Left lung (tissue), 10 donors: ENCODE results near the gene ENTPD6. TPM values are rescaled to one million over a fixed set of nuclear protein-coding genes. Genes with fewer than 3 reads are reported as not detected.

Experiments used
- ATAC-seq: fragments of 200-7000 bp; cut with Tn5 transposase; one replicate; pipeline ENCODE4 v1.9.1; 2020; ENCODE audit warnings: moderate library complexity
- DNase-seq, 4 donors: peaks; one replicate each; pipeline ENCODE4 v3.0.0-alpha.2; 2013 to 2020
- H3K27ac ChIP-seq, 2 donors: fragments of 200-600 bp; sonication (generic) in 1 of 2; one replicate each; pipeline versions ENCODE4 v1.5.0 to v1.8.0; 2020 to 2021
- H3K27me3 ChIP-seq, 2 donors: fragments of 200-600 bp; sonication (generic) in 1 of 2; one replicate each; pipeline versions ENCODE4 v1.5.0 to v1.8.0; 2020 to 2021
- H3K36me3 ChIP-seq, 2 donors: fragments of 200-600 bp; sonication (generic) in 1 of 2; one replicate each; pipeline versions ENCODE4 v1.5.0 to v1.8.0; 2020 to 2021
- H3K4me1 ChIP-seq, 2 donors: fragments of 200-600 bp; one replicate each; pipeline ENCODE4 v1.8.0; 2021
- H3K4me3 ChIP-seq, 2 donors: fragments of 200-600 bp; sonication (generic) in 1 of 2; one replicate each; pipeline versions ENCODE4 v1.5.0 to v1.8.0; 2020 to 2021; ENCODE audit warnings: mild to moderate bottlenecking in 1 of 2
- H3K9me3 ChIP-seq, 2 donors: fragments of 200-600 bp; sonication (generic) in 1 of 2; one replicate each; pipeline versions ENCODE4 v1.5.0 to v1.8.0; 2020 to 2021
- CTCF ChIP-seq, 2 donors: fragments of 200-600 bp; sonication (generic) in 1 of 2; IDR thresholded peaks; one replicate each; pipeline versions ENCODE4 v1.5.0 to v1.8.0; 2021; ENCODE audit warnings: antibody characterized with exemption in 2 of 2
- intact Hi-C, 2 donors: fragments of 100-400 bp; cut with DNase I; formaldehyde crosslinking; loops; one replicate each; pipeline versions ENCODE4 v1.11.2 to v1.14.2; 2022
- polyA plus RNA-seq, 6 donors: library from polyadenylated mRNA; unstranded; fragments of 120-200 nt; gene quantifications; one replicate each; pipeline ENCODE4 v1.2.1, GENCODE V29; 2013; ENCODE audit not compliant: insufficient read length in 6 of 6
- total RNA-seq, 2 donors: library from RNA; stranded (reverse); fragmentation: NEBNext Ultra II Directional; extraction: Animal tissue kit (Norgen Biotek cat#: 25700); gene quantifications; one replicate each; pipeline ENCODE4 v1.2.1, GENCODE V29; 2021
- donor health status: DM: no; HTN: yes; CAD: no.
- donor health status: DM: no; HTN: no; CAD: no.

ENTPD6 gene
- total and polyA plus RNA-seq, 8 donors = 40.2 to 76.3 (median 47.8) TPM

- intact Hi-C loops = no loop called here
These were observed 59.1 kb downstream of the ENTPD6 start for GRCh38 chr20:25254571-25254970.

DNA sequence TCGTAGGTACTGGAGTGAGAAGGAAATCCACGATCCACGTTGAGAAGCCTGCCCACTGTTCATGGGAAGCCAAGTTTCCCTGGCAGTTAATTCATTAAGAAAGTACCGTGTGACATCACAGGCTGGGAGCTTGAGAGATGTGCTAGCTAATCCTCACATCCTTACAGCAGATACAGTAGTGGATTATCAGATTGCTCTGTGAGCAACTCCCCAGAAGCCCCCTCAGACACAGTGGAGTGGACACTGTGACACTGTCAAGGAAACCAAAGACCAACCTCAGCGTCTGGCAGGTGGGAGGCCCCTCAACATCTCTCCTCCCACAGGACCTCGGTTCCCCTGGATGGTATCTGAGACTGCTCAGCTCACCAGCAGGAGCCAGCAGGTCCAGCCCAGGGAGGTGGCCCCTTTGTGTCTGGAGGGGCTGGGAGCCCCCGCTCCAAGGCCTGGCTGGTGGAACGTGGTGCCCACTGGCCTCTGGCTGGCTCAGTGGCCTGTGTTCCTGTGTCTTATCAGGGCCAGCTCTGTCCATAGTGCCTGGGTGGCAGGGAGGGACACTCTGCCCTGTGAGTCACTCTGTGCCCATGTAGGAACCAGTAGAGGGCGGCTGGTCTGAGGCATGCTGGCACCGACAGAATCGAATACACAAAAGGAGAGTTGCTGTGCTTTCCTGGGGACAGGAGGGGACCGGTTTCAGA, 59.6 kb downstream of the ENTPD6 start:
- no peaks in the 10 kb centered on the region for H3K27me3 ChIP-seq
- peaks cover 0 to 10% of the 10 kb centered on the region in 2 donors for H3K36me3 ChIP-seq
- peaks cover 0 to 41% of the 10 kb centered on the region in 2 donors for H3K4me1 ChIP-seq
- peak; percentile 96 for ATAC-seq
- DNase-seq = peak in 2 of 4 donors; percentile 24 to 76
- no peak overlapping the region for H3K4me3 ChIP-seq
- no peak for TF ChIP-seq CTCF (IDR thresholded peaks at IDR 0.05)
- no peaks in the 10 kb centered on the region for H3K9me3 ChIP-seq
- H3K27ac ChIP-seq = peak overlapping the region in 1 of 2 donors; percentile 42
- intact Hi-C loops = no loop called here

More at GRCh38 chr20:25254571-25254970, 59.1 kb downstream of the ENTPD6 start:
- TF ChIP-seq CTCF (IDR thresholded peaks at IDR 0.05) = no peak
- no peaks in the 10 kb centered on the region for H3K27me3 ChIP-seq
- ATAC-seq = no peak
- H3K4me3 ChIP-seq = no peak overlapping the region
- H3K36me3 ChIP-seq = peaks cover 0 to 4% of the 10 kb centered on the region in 2 donors
- peaks cover 0 to 47% of the 10 kb centered on the region in 2 donors for H3K4me1 ChIP-seq
- H3K27ac ChIP-seq = no peak overlapping the region
- no peak for DNase-seq
- no peaks in the 10 kb centered on the region for H3K9me3 ChIP-seq

GRCh38 chr20:25256226-25256859, 60.8 kb downstream of the ENTPD6 start:
- Histone ChIP-seq H3K27me3 (no peaks in the 10 kb centered on the region), H3K36me3 (peaks cover 0 to 22% of the 10 kb centered on the region in 2 donors), H3K4me1 (peaks cover 0 to 35% of the 10 kb centered on the region in 2 donors), H3K4me3 (no peak overlapping the region), H3K27ac (no peak overlapping the region), H3K9me3 (no peaks in the 10 kb centered on the region)
- DNase-seq (no peak), ATAC-seq (peak; percentile 55)
- no peak for TF ChIP-seq CTCF (IDR thresholded peaks at IDR 0.05)
- intact Hi-C loops = no loop called here

GRCh38 chr20:25257130-25257529, 61.6 kb downstream of the ENTPD6 start:
- peaks cover 0 to 28% of the 10 kb centered on the region in 2 donors for H3K36me3 ChIP-seq
- intact Hi-C loops = no loop called here
- no peak for TF ChIP-seq CTCF (IDR thresholded peaks at IDR 0.05)
- H3K4me1 ChIP-seq = peaks cover 0 to 35% of the 10 kb centered on the region in 2 donors
- H3K9me3 ChIP-seq = no peaks in the 10 kb centered on the region
- DNase-seq (no peak), ATAC-seq (no peak)
- H3K4me3 ChIP-seq = no peak overlapping the region
- no peaks in the 10 kb centered on the region for H3K27me3 ChIP-seq
- no peak overlapping the region for H3K27ac ChIP-seq

DNA sequence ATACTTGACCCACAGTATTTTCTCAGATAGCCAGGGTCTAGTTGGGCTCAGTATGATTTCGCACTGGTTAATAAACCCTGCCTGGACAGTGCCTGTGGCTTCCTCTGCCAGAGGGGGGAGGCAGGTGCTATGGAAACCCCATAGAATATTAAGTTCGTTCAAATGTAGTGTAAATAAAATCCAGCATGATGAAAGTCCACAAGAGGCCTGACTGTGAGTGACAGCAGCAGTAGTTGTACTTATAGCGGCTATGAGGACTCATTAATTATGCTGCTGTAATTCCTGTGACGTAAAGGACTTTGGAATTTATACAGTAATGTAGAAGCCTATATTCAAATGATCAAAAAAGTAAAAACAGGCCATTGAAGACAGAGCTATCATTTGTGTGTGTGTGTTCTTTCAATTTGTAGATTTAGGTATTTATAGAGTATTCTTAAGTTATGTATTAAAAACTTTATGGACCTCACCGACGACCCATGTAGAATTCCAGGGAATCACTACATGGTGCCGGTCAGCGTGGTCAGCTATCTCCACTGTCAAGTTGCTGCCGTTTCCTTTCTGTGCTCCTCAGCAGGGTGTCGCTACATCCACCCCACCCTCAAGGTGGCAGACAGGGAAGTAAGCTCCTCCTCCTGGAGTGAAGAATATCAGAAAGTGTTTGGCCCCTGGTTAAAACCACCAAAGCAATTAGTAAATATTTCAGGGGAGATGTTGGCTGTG, 62.4 kb downstream of the ENTPD6 start:
- Histone ChIP-seq H3K27ac (no peak overlapping the region), H3K4me3 (no peak overlapping the region), H3K36me3 (peaks cover 0 to 28% of the 10 kb centered on the region in 2 donors), H3K9me3 (no peaks in the 10 kb centered on the region), H3K4me1 (peaks cover 0 to 27% of the 10 kb centered on the region in 2 donors), H3K27me3 (no peaks in the 10 kb centered on the region)
- no peak for TF ChIP-seq CTCF (IDR thresholded peaks at IDR 0.05)
- intact Hi-C loops = no loop called here
- ATAC-seq (no peak), DNase-seq (no peak)
